GM21367 (cell line): ENCODE results near the gene SLC12A8.

Source experiments
- ATAC-seq: cut with Tn5 transposase; IDR thresholded peaks from one replicate; pipeline ENCODE4 v1.9.1; 2021; ENCODE audit not compliant: unreplicated experiment

The SLC12A8 gene

DNA sequence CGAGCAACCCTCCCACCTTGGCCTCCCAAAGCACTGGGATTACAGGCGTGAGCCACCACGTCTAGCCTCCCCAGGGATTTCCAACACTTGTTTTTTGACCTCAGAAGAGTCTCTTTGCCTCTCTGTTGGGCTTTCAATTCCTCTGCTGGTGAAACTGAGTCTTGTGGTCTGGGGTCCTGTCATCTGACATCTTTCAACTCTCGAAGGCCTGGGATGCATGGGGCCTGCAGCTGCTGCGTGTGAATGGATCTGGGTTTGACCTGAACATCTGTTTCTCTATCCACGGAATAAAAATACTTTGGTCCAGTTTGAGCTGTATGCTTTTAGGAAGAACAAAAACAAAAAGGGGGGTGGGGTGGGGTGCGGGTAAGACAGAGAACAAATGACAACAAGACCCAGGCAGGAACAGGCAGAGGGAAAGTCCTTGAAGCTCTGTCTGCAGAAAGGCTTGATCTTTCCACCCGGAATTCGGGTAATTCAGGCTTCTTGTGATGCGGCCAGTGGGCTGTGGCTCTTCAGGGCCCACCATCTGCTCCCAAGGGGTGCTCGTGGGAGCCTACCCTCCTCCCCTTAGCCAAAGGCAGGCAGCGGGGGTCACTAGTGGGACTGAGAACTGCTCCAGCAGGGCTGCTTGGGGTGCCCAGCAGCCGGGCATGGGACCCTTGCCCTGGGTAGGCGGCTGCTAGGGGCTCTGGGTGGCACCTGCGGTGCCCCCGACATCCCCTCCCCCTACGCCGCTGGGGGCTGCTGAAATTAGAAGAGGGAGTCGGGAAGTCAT lies 71.5 kb downstream of the SLC12A8 start:
- ATAC-seq: no peak

GRCh38 chr3:125140011-125140817 lies 72.3 kb downstream of the SLC12A8 start:
- no peak for ATAC-seq

DNA sequence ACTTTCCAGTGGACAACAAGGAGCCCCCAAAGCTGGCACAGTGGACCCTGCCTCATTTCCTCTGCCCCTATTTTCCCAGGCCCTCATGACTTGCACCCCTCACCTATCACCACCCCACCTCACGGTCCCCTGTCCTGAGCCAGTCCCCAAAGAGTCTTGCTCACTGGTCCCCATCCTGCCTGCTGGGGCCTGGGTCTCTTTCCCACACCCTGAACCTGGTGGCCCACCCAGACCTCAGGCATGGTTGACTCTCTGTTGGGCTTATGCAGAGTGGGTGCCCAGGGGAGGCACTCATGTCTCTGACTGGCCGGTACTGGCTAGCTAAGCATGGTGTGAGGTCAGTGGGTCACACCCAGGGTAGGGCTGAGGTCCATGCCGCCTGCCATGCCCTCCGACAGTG lies 73.2 kb downstream of the SLC12A8 start:
- ATAC-seq: no peak

GRCh38 chr3:125137358-125138033 lies 75.1 kb downstream of the SLC12A8 start:
- no peak for ATAC-seq

DNA sequence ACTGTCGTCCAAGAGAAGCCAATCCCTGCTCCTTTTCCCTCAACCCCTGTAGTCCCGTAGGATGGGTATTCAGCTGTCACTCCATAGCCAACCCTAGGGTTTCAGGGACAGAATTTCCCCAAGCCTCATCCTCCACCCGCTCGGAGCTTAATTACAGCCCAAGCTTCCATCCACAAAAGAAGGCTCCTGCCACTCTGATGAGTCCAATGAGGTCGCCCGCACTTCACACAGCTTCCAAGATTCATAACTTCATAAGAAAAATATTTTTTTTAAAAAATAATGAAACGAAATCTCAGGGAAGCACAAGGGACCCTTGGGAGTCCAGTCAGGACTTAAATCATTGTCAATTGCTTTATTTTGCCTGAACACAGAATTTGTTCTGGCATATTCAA lies 75.6 kb downstream of the SLC12A8 start:
- ATAC-seq: no peak

DNA sequence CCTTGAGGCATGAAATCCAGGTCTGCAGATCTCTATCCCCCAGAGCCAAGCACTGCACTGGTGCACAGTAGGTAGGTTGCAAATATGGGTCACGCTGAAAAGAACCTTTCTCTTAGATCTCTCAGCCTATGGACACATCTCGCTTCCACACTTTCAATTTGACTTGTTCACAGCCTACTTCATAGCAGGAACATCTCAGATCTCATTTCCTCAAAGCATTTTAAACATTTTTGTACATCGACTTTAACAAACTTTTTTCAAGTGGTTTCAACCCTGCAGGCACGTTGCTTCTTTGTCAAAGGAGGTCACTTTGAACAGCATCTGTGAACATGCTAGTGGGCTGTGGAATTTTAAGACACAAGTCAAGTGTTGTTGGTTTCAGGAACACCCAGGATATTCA lies 76.0 kb downstream of the SLC12A8 start:
- no peak for ATAC-seq

- ATAC-seq: no peak
These were observed 77.6 kb downstream of the SLC12A8 start for GRCh38 chr3:125134952-125135351.

GRCh38 chr3:125132815-125133214 lies 79.7 kb downstream of the SLC12A8 start:
- ATAC-seq: no peak

DNA sequence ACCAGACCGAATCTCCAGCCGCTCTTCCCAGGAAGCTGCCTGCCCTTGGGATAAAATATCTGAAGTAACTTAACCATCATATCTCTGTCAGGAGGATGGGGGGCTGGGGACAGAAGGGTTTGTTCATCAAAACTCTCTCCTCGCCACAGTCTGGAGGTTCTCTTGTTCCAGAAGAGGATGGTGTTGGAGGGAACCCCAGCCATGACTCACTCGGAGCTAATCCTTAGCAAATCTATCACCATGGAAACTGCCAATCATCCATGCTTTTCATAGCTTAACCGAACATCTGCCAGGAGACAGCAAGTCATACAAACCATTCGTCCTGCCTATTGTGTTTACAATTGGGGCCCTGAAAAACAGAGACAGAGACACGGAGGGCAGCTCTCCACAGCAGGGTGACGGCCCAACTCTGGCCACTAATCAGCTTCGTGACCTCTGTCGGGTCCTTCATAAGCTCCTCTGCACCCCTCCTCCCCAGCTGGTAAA lies 83.0 kb downstream of the SLC12A8 start:
- ATAC-seq: no peak

- ATAC-seq: no peak
These were observed 83.6 kb downstream of the SLC12A8 start for GRCh38 chr3:125128861-125129501.

- ATAC-seq: no peak
These were observed 86.2 kb downstream of the SLC12A8 start for GRCh38 chr3:125126323-125126722.

- ATAC-seq: no peak
These were observed 86.7 kb downstream of the SLC12A8 start for GRCh38 chr3:125125821-125126245.

DNA sequence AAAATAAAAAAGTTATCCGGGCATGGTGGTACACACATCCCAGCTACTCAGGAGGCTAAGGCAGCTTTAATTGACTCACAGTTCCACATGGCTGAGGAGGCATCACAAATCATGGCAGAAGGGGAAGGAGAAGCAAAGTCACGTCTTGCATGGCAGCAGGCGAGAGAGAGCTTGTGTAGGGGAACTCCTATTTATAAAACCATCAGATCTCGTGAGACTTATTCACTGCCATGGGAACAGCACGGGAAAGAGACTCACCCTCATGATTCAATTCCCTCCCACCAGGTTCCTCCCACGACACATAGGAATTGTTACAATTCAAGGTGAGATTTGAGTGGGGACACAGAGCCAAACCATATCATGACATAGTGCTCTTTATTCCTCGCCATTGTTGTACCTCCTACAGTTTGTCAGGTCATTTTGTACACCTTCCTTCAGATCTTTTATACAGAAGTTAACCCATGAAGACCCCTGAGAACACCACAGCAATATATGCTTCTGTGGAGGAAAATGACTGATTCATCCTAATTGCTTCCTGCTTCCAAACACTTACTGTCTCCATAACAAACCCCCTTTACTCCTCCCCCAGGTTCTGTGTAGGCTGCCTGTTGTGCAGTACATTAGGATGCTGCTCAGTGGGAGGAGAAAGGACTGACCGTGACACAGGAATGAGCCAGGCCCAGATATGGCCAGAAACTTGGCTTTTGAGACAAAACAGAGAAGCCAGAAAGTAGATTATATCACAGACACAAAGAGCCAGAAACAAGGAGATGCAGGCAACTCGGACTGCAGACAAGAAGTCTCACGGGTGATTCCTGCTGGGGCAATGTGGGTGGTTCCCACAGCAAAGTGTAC lies 88.9 kb downstream of the SLC12A8 start:
- ATAC-seq: no peak

GRCh38 chr3:125121246-125122010 lies 91.1 kb downstream of the SLC12A8 start:
- no peak for ATAC-seq

- ATAC-seq: peak; percentile 23
These were observed 92.0 kb downstream of the SLC12A8 start for GRCh38 chr3:125120379-125121122.

DNA sequence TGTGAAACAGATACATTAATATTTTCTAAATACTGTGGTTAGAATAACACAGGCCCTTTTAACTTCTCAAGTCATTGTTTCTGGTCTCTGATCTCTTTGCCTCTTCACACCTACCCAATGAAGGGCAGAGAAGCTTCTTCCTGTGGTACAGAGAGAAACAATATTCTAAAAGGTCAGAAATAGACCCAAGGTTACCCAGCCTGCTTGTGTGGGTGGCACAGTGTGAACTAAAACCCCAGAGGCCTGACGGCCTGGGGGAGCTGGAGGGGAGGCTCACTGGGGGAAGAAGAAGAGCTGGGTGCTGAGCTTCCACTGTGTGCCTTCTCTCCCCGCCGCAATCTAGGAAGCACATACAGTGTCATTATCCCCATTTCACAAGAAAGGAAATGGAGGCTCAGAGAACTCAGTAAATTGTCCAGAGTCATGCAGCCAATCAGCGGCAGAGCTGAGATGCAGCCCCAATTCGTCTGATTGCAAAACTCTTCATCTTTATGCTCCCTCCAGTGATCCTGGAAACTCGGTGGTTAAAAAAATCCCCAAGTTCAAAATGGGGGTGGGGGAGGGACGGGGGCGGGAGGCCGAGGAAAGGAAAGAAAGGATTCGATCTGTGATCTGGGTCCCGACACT lies 92.7 kb downstream of the SLC12A8 start:
- ATAC-seq: peak; percentile 53

GRCh38 chr3:125118600-125118999 lies 93.9 kb downstream of the SLC12A8 start:
- ATAC-seq: no peak

- no peak for ATAC-seq
These were observed 94.8 kb downstream of the SLC12A8 start for GRCh38 chr3:125117631-125118191.
